Activated CD4-positive, alpha-beta memory T cell treated with anti-CD3 and anti-CD28 coated beads for 36 hours (primary cell): Measurements from ENCODE around the gene RERE. TPM values are rescaled to one million over a fixed set of nuclear protein-coding genes. Genes with fewer than 3 reads are reported as not detected.

Experiments used
- CTCF ChIA-PET: fragments of 350-600 bp; sonication (Branson Sonifier 250); formaldehyde crosslinking; loops from one replicate; lab custom pipeline; 2021; ENCODE audit warnings: antibody characterized with exemption, inconsistent platforms; lab: Charles Lee
- POLR2A ChIA-PET: fragments of 350-600 bp; sonication (Branson Sonifier 250); formaldehyde crosslinking; loops from one replicate; lab custom pipeline; 2021; ENCODE audit warnings: antibody characterized with exemption; lab: Charles Lee
- DNase-seq: peaks from one replicate; pipeline ENCODE4 v3.0.0-alpha.2; 2020
- H3K27ac Mint-ChIP-seq: one replicate; pipeline ENCODE4 v1.8.0; 2021; ENCODE audit warnings: mixed read lengths
- H3K27me3 Mint-ChIP-seq: one replicate; pipeline ENCODE4 v1.8.0; 2021; ENCODE audit warnings: mixed read lengths
- H3K36me3 Mint-ChIP-seq: one replicate; pipeline ENCODE4 v1.8.0; 2021; ENCODE audit warnings: mixed read lengths
- H3K4me1 Mint-ChIP-seq: one replicate; pipeline ENCODE4 v1.8.0; 2021; ENCODE audit warnings: low read depth, mixed read lengths
- H3K4me3 Mint-ChIP-seq: one replicate; pipeline ENCODE4 v1.8.0; 2021; ENCODE audit warnings: mild to moderate bottlenecking, mixed read lengths
- H3K9me3 Mint-ChIP-seq: one replicate; pipeline ENCODE4 v1.8.0; 2021; ENCODE audit warnings: mixed read lengths
- intact Hi-C: fragments of 100-400 bp; cut with micrococcal nuclease; formaldehyde crosslinking; loops from one replicate; pipeline ENCODE4 v1.15.1; 2023
- total RNA-seq, 2 experiments: library from RNA; stranded (reverse); gene quantifications; one replicate each; pipeline ENCODE4 v1.2.3, GENCODE V29; 2021

RERE gene
- total RNA-seq, 2 experiments from 2014 or later = 45.0 to 50.5 TPM

- POLR2A ChIA-PET = interaction anchor here (1.8 kb wide), 1 partner anchor 10 kb away, joined by 7 read pairs; no protein-coding TSS in a partner anchor
- CTCF ChIA-PET = interaction anchor here (0.6 to 2.4 kb wide), 23 partner anchors 11 to 453 kb away, joined by 3 to 33 read pairs (median 4); no protein-coding TSS in a partner anchor
- Mint-ChIP-seq H3K36me3 (peaks cover 17% of the 10 kb centered on the region), H3K9me3 (no peaks in the 10 kb centered on the region), H3K27me3 (no peaks in the 10 kb centered on the region), H3K27ac (no peak overlapping the region), H3K4me1 (peaks cover 77% of the 10 kb centered on the region), H3K4me3 (peak overlapping the region; percentile 25)
- intact Hi-C loops = loop anchor here (1.0 to 2.0 kb wide), 2 partner anchors 12 to 15 kb away; no protein-coding TSS in a partner anchor
- DNase-seq = no peak
These were observed 407.8 kb downstream of the RERE start for GRCh38 chr1:8409606-8410005.

GRCh38 chr1:8409106-8409505, 408.3 kb downstream of the RERE start:
- peak overlapping the region; percentile 25 for H3K4me3 Mint-ChIP-seq
- ChIA-PET POLR2A (interaction anchor here (1.8 kb wide), 1 partner anchor 11 kb away, joined by 7 read pairs; no protein-coding TSS in a partner anchor), CTCF (interaction anchor here (0.6 to 2.4 kb wide), 24 partner anchors 11 to 454 kb away, joined by 3 to 33 read pairs (median 4); no protein-coding TSS in a partner anchor)
- DNase-seq = peak; percentile 25
- intact Hi-C loops = loop anchor here (1.0 to 2.0 kb wide), 2 partner anchors 12 to 16 kb away; no protein-coding TSS in a partner anchor
- no peaks in the 10 kb centered on the region for H3K9me3 Mint-ChIP-seq
- no peaks in the 10 kb centered on the region for H3K27me3 Mint-ChIP-seq
- H3K4me1 Mint-ChIP-seq = peaks cover 77% of the 10 kb centered on the region
- peak overlapping the region; percentile 83 for H3K27ac Mint-ChIP-seq
- peaks cover 17% of the 10 kb centered on the region for H3K36me3 Mint-ChIP-seq

GRCh38 chr1:8408151-8408839, 409.1 kb downstream of the RERE start:
- ChIA-PET CTCF (interaction anchor here (0.7 to 2.4 kb wide), 18 partner anchors 10 to 454 kb away, joined by 3 to 33 read pairs (median 5); no protein-coding TSS in a partner anchor), POLR2A (interaction anchor here (1.0 to 1.3 kb wide), 2 partner anchors 12 to 23 kb away, joined by 5 read pairs; no protein-coding TSS in a partner anchor)
- intact Hi-C loops = loop anchor here (2.0 kb wide), 1 partner anchor 17 kb away; no protein-coding TSS in a partner anchor
- H3K4me1 Mint-ChIP-seq = peaks cover 72% of the 10 kb centered on the region
- H3K4me3 Mint-ChIP-seq = peak overlapping the region; percentile 39
- no peaks in the 10 kb centered on the region for H3K27me3 Mint-ChIP-seq
- no peak for DNase-seq
- no peaks in the 10 kb centered on the region for H3K9me3 Mint-ChIP-seq
- H3K36me3 Mint-ChIP-seq = peaks cover 15% of the 10 kb centered on the region
- peak overlapping the region; percentile 83 for H3K27ac Mint-ChIP-seq

GRCh38 chr1:8407652-8408051, 409.8 kb downstream of the RERE start:
- no peaks in the 10 kb centered on the region for H3K27me3 Mint-ChIP-seq
- no peaks in the 10 kb centered on the region for H3K9me3 Mint-ChIP-seq
- DNase-seq = no peak
- POLR2A ChIA-PET = interaction anchor here (1.0 to 1.3 kb wide), 2 partner anchors 11 to 23 kb away, joined by 5 read pairs; no protein-coding TSS in a partner anchor
- peak overlapping the region; percentile 83 for H3K27ac Mint-ChIP-seq
- intact Hi-C loops = loop anchor here (2.0 kb wide), 1 partner anchor 17 kb away; no protein-coding TSS in a partner anchor
- peaks cover 13% of the 10 kb centered on the region for H3K36me3 Mint-ChIP-seq
- no peak overlapping the region for H3K4me3 Mint-ChIP-seq
- H3K4me1 Mint-ChIP-seq = peaks cover 70% of the 10 kb centered on the region
- CTCF ChIA-PET = interaction anchor here (0.9 to 1.9 kb wide), 6 partner anchors 10 to 319 kb away, joined by 3 to 9 read pairs (median 4); no protein-coding TSS in a partner anchor

GRCh38 chr1:8406960-8407359, 410.5 kb downstream of the RERE start:
- intact Hi-C loops = no loop called here
- POLR2A ChIA-PET = interaction anchor here (1.3 kb wide), 1 partner anchor 10 kb away, joined by 5 read pairs; no protein-coding TSS in a partner anchor
- CTCF ChIA-PET = interaction anchor here (1.8 to 1.9 kb wide), 2 partner anchors 9 to 320 kb away, joined by 8 to 9 read pairs; no protein-coding TSS in a partner anchor
- H3K4me3 Mint-ChIP-seq = no peak overlapping the region
- no peaks in the 10 kb centered on the region for H3K27me3 Mint-ChIP-seq
- H3K27ac Mint-ChIP-seq = peak overlapping the region; percentile 2
- H3K4me1 Mint-ChIP-seq = peaks cover 63% of the 10 kb centered on the region
- DNase-seq = no peak
- no peaks in the 10 kb centered on the region for H3K9me3 Mint-ChIP-seq
- H3K36me3 Mint-ChIP-seq = peaks cover 19% of the 10 kb centered on the region

GRCh38 chr1:8406011-8406410, 411.4 kb downstream of the RERE start:
- no peak for DNase-seq
- ChIA-PET CTCF (no interaction called here), POLR2A (no interaction called here)
- Mint-ChIP-seq H3K9me3 (no peaks in the 10 kb centered on the region), H3K4me3 (no peak overlapping the region), H3K27ac (no peak overlapping the region), H3K27me3 (no peaks in the 10 kb centered on the region), H3K4me1 (peaks cover 59% of the 10 kb centered on the region), H3K36me3 (peaks cover 19% of the 10 kb centered on the region)
- intact Hi-C loops = no loop called here

- Mint-ChIP-seq H3K27ac (peak overlapping the region; percentile 57), H3K4me1 (peaks cover 47% of the 10 kb centered on the region), H3K36me3 (peaks cover 16% of the 10 kb centered on the region), H3K9me3 (no peaks in the 10 kb centered on the region), H3K27me3 (no peaks in the 10 kb centered on the region), H3K4me3 (no peak overlapping the region)
- DNase-seq = no peak
- ChIA-PET CTCF (no interaction called here), POLR2A (interaction anchor here (0.8 to 1.0 kb wide), 2 partner anchors 10 to 20 kb away, joined by 3 read pairs; no protein-coding TSS in a partner anchor)
- intact Hi-C loops = no loop called here
These were observed 412.7 kb downstream of the RERE start for GRCh38 chr1:8404460-8405370.

- peaks cover 17% of the 10 kb centered on the region for H3K36me3 Mint-ChIP-seq
- no peaks in the 10 kb centered on the region for H3K9me3 Mint-ChIP-seq
- no peak overlapping the region for H3K27ac Mint-ChIP-seq
- DNase-seq = no peak
- no peaks in the 10 kb centered on the region for H3K27me3 Mint-ChIP-seq
- H3K4me3 Mint-ChIP-seq = no peak overlapping the region
- intact Hi-C loops = no loop called here
- ChIA-PET POLR2A (no interaction called here), CTCF (no interaction called here)
- H3K4me1 Mint-ChIP-seq = peaks cover 44% of the 10 kb centered on the region
These were observed 415.2 kb downstream of the RERE start for GRCh38 chr1:8402109-8402710.

- CTCF ChIA-PET = interaction anchor here (0.6 to 6.1 kb wide), 4 partner anchors 9 to 321 kb away, joined by 3 to 28 read pairs (median 7); no protein-coding TSS in a partner anchor
- H3K4me1 Mint-ChIP-seq = peaks cover 57% of the 10 kb centered on the region
- POLR2A ChIA-PET = no interaction called here
- H3K27me3 Mint-ChIP-seq = no peaks in the 10 kb centered on the region
- H3K36me3 Mint-ChIP-seq = peaks cover 14% of the 10 kb centered on the region
- no peak for DNase-seq
- no peak overlapping the region for H3K4me3 Mint-ChIP-seq
- H3K9me3 Mint-ChIP-seq = no peaks in the 10 kb centered on the region
- intact Hi-C loops = loop anchor here (5.0 to 10.0 kb wide), 4 partner anchors 264 to 476 kb away; partner anchors contain the start of gene ENO1
- H3K27ac Mint-ChIP-seq = no peak overlapping the region
These were observed 418.8 kb downstream of the RERE start for GRCh38 chr1:8398677-8399076.

GRCh38 chr1:8398086-8398485, 419.4 kb downstream of the RERE start:
- Mint-ChIP-seq H3K27ac (peak overlapping the region; percentile 70), H3K27me3 (no peaks in the 10 kb centered on the region), H3K9me3 (no peaks in the 10 kb centered on the region), H3K4me3 (no peak overlapping the region), H3K4me1 (peaks cover 61% of the 10 kb centered on the region), H3K36me3 (peaks cover 14% of the 10 kb centered on the region)
- POLR2A ChIA-PET = interaction anchor here (1.4 kb wide), 1 partner anchor 127 kb away, joined by 5 read pairs; no protein-coding TSS in a partner anchor
- CTCF ChIA-PET = interaction anchor here (0.6 to 6.1 kb wide), 4 partner anchors 10 to 322 kb away, joined by 3 to 28 read pairs (median 7); no protein-coding TSS in a partner anchor
- intact Hi-C loops = loop anchor here (5.0 to 10.0 kb wide), 4 partner anchors 264 to 477 kb away; partner anchors contain the start of gene ENO1
- no peak for DNase-seq
